Lower leg skin (tissue), 4 donors: ENCODE results near the gene FGL2. TPM values are rescaled to one million over a fixed set of nuclear protein-coding genes. Genes with fewer than 3 reads are reported as not detected.
A peak's percentile ranks its signal among the peaks of the same experiment; 100 is the strongest.
"Not testable (repeated sequence)": the region's sequence is repeated elsewhere in the genome, so short reads cannot be mapped to it uniquely, and the experiment has no call there.

Source experiments
- DNase-seq, 2 donors: peaks; one replicate each; pipeline ENCODE4 v3.0.0-alpha.2; 2019; ENCODE audit warnings: low spot score in 2 of 2
- H3K4me3 ChIP-seq: fragments of 200-600 bp; sonication (generic); 2 replicates; pipeline ENCODE4 v1.5.1; 2017; ENCODE audit warnings: mild to moderate bottlenecking, low read depth; ENCODE audit not compliant: poor library complexity, severe bottlenecking
- CTCF ChIP-seq, 3 donors: fragments of 450-650 bp; IDR thresholded peaks; one replicate each; pipeline ENCODE4 v1.5.1; 2016; ENCODE audit warnings: antibody characterized with exemption in 3 of 3, mild to moderate bottlenecking in 3 of 3, moderate library complexity in 2 of 3
- POLR2A ChIP-seq, 2 donors: fragments of 450-650 bp; IDR thresholded peaks; one replicate each; pipeline ENCODE4 v1.6.1; 2016 to 2017; ENCODE audit warnings: antibody characterized with exemption in 2 of 2, mild to moderate bottlenecking in 1 of 2, moderate library complexity in 1 of 2
- WGBS, 2 donors: methylation state at CpG; one replicate each; pipeline ENCODE4 v1.1.5; 2018; 5-methylcytosine and 5-hydroxymethylcytosine counted together
- intact Hi-C: fragments of 100-400 bp; cut with DNase I; formaldehyde crosslinking; loops from one replicate; pipeline ENCODE4 v1.15.0; 2023; ENCODE audit warnings: low total_unique reads
- total RNA-seq, 4 donors: library from RNA; depleted of rRNA; stranded (reverse); fragments of >200 nt; gene quantifications; one replicate each; pipeline ENCODE4 v1.1.0, GENCODE V29; 2016

FGL2 gene
- total RNA-seq, 4 donors from 2014 or later, result 8.7 to 15.7 (median 10.2) TPM

GRCh38 chr7:77238703-77239136, 39.1 kb upstream of the FGL2 start:
- 92 to 94% methylated on average over 2 of the region's 2 CpGs for WGBS, 2 donors
- TF ChIP-seq POLR2A (IDR thresholded peaks at IDR 0.05) (no peak), CTCF (IDR thresholded peaks at IDR 0.05) (no peak)
- peak in 1 of 2 donors; percentile 32 for DNase-seq

GRCh38 chr7:77235276-77235675, 35.7 kb upstream of the FGL2 start:
- no peak for DNase-seq
- intact Hi-C loops, result no loop called here
- no peak for TF ChIP-seq CTCF (IDR thresholded peaks at IDR 0.05)
- TF ChIP-seq POLR2A (IDR thresholded peaks at IDR 0.05), result no peak
- 88 to 97% methylated on average over 2 of the region's 2 CpGs for WGBS, 2 donors
- no peak overlapping the region for H3K4me3 ChIP-seq

More at GRCh38 chr7:77238703-77239136, 39.1 kb upstream of the FGL2 start:
- no peak overlapping the region for H3K4me3 ChIP-seq
- intact Hi-C loops, result no loop called here

- DNase-seq, result no peak
- WGBS, 2 donors, result 93 to 94% methylated on average over 2 of the region's 2 CpGs
- intact Hi-C loops, result no loop called here
- TF ChIP-seq CTCF (IDR thresholded peaks at IDR 0.05) (no peak), POLR2A (IDR thresholded peaks at IDR 0.05) (no peak)
- H3K4me3 ChIP-seq, result no peak overlapping the region
Measured at GRCh38 chr7:77232467-77232866, 32.8 kb upstream of the FGL2 start.

- H3K4me3 ChIP-seq, DNase-seq, intact Hi-C loops: not testable (repeated sequence)
Measured at GRCh38 chr7:77228795-77229194, 29.2 kb upstream of the FGL2 start.

GRCh38 chr7:77226357-77226839, 26.8 kb upstream of the FGL2 start:
- no peak overlapping the region for H3K4me3 ChIP-seq
- WGBS, 2 donors, result 62 to 97% methylated on average over 1 of the region's 1 CpG
- intact Hi-C loops, result no loop called here
- no peak for DNase-seq
- no peak for TF ChIP-seq CTCF (IDR thresholded peaks at IDR 0.05)
- no peak for TF ChIP-seq POLR2A (IDR thresholded peaks at IDR 0.05)

- H3K4me3 ChIP-seq, result no peak overlapping the region
- no peak for TF ChIP-seq CTCF (IDR thresholded peaks at IDR 0.05)
- TF ChIP-seq POLR2A (IDR thresholded peaks at IDR 0.05), result no peak
- no peak for DNase-seq
- intact Hi-C loops, result no loop called here
- 69 to 72% methylated on average over 2 of the region's 2 CpGs for WGBS, 2 donors
Measured at GRCh38 chr7:77223261-77223660, 23.6 kb upstream of the FGL2 start.
